ENCODE results near the gene CALHM1. TPM values are rescaled to one million over a fixed set of nuclear protein-coding genes. Genes with fewer than 3 reads are reported as not detected.

Gene CALHM1
- total and polyA plus RNA-seq, 4 donors, result not detected

DNA sequence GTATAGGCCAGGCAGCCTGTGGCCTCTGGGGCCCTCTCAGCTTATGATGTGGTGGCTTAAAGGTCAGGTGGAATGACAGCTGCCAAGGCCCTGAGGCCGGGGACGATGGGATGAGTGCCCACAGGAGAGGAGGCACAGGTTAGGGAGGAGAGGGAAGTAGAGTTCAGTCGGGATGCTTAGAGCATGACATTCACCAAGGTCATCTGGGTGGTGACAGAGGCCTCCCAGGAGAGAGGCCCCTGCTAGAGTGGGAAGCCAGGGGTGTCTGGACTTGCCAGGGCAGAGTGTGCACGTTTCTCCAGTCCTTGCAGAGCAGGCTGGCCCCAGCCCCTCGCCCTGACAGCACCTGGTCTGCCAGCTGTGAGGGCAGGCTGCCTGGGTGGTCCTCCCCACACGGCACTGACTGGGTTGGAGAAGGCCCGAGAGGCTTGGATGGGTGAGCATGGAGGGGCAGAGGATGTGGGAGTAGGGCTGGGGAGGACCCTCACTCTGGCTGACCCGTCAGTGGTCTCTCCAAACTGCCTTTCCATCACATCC lies 1.5 kb downstream of the CALHM1 start:
- TF ChIP-seq EGR1 (IDR thresholded peaks at IDR 0.05; ENCODE audit: low read depth in 2 of 2) (no peak), RAD21 (IDR thresholded peaks at IDR 0.05) (no peak), HNF4G (IDR thresholded peaks at IDR 0.05) (no peak), NR2F2 (IDR thresholded peaks at IDR 0.05) (no peak), FOXA1 (IDR thresholded peaks at IDR 0.05) (no peak), FOXA2 (IDR thresholded peaks at IDR 0.05) (no peak), HNF4A (conservative IDR thresholded peaks at IDR 0.05) (no peak), SP1 (IDR thresholded peaks at IDR 0.05) (no peak), YY1 (IDR thresholded peaks at IDR 0.05) (no peak), JUND (IDR thresholded peaks at IDR 0.05) (no peak), RXRA (IDR thresholded peaks at IDR 0.05) (no peak), TAF1 (conservative IDR thresholded peaks at IDR 0.05) (no peak), GABPA (IDR thresholded peaks at IDR 0.05 in 1 of 2, conservative IDR thresholded peaks at IDR 0.05 in 1 of 2) (no peak)
- TF ChIP-seq, protein P1, sequence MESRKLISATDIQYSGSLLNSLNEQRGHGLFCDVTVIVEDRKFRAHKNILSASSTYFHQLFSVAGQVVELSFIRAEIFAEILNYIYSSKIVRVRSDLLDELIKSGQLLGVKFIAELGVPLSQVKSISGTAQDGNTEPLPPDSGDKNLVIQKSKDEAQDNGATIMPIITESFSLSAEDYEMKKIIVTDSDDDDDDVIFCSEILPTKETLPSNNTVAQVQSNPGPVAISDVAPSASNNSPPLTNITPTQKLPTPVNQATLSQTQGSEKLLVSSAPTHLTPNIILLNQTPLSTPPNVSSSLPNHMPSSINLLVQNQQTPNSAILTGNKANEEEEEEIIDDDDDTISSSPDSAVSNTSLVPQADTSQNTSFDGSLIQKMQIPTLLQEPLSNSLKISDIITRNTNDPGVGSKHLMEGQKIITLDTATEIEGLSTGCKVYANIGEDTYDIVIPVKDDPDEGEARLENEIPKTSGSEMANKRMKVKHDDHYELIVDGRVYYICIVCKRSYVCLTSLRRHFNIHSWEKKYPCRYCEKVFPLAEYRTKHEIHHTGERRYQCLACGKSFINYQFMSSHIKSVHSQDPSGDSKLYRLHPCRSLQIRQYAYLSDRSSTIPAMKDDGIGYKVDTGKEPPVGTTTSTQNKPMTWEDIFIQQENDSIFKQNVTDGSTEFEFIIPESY (IDR thresholded peaks at IDR 0.05), result no peak
- TF ChIP-seq, protein P2, sequence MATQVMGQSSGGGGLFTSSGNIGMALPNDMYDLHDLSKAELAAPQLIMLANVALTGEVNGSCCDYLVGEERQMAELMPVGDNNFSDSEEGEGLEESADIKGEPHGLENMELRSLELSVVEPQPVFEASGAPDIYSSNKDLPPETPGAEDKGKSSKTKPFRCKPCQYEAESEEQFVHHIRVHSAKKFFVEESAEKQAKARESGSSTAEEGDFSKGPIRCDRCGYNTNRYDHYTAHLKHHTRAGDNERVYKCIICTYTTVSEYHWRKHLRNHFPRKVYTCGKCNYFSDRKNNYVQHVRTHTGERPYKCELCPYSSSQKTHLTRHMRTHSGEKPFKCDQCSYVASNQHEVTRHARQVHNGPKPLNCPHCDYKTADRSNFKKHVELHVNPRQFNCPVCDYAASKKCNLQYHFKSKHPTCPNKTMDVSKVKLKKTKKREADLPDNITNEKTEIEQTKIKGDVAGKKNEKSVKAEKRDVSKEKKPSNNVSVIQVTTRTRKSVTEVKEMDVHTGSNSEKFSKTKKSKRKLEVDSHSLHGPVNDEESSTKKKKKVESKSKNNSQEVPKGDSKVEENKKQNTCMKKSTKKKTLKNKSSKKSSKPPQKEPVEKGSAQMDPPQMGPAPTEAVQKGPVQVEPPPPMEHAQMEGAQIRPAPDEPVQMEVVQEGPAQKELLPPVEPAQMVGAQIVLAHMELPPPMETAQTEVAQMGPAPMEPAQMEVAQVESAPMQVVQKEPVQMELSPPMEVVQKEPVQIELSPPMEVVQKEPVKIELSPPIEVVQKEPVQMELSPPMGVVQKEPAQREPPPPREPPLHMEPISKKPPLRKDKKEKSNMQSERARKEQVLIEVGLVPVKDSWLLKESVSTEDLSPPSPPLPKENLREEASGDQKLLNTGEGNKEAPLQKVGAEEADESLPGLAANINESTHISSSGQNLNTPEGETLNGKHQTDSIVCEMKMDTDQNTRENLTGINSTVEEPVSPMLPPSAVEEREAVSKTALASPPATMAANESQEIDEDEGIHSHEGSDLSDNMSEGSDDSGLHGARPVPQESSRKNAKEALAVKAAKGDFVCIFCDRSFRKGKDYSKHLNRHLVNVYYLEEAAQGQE (IDR thresholded peaks at IDR 0.05), result no peak
- TF ChIP-seq, protein P3, sequence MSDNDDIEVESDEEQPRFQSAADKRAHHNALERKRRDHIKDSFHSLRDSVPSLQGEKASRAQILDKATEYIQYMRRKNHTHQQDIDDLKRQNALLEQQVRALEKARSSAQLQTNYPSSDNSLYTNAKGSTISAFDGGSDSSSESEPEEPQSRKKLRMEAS (IDR thresholded peaks at IDR 0.05), result no peak
- TF ChIP-seq, protein P4, sequence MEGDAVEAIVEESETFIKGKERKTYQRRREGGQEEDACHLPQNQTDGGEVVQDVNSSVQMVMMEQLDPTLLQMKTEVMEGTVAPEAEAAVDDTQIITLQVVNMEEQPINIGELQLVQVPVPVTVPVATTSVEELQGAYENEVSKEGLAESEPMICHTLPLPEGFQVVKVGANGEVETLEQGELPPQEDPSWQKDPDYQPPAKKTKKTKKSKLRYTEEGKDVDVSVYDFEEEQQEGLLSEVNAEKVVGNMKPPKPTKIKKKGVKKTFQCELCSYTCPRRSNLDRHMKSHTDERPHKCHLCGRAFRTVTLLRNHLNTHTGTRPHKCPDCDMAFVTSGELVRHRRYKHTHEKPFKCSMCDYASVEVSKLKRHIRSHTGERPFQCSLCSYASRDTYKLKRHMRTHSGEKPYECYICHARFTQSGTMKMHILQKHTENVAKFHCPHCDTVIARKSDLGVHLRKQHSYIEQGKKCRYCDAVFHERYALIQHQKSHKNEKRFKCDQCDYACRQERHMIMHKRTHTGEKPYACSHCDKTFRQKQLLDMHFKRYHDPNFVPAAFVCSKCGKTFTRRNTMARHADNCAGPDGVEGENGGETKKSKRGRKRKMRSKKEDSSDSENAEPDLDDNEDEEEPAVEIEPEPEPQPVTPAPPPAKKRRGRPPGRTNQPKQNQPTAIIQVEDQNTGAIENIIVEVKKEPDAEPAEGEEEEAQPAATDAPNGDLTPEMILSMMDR (IDR thresholded peaks at IDR 0.05; ENCODE audit: low read depth, low read length, missing input control), result no peak
- TF ChIP-seq, protein P5, sequence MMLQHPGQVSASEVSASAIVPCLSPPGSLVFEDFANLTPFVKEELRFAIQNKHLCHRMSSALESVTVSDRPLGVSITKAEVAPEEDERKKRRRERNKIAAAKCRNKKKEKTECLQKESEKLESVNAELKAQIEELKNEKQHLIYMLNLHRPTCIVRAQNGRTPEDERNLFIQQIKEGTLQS (IDR thresholded peaks at IDR 0.05), result no peak

More for the DNA sequence above, 1.5 kb downstream of the CALHM1 start:
- Histone ChIP-seq H3K27ac (ENCODE audit: low read depth in 1 of 2, low read length in 2 of 2) (no peak overlapping the region), H3K36me3 (ENCODE audit: control insufficient read depth in 4 of 4, insufficient read depth in 3 of 4, low read depth in 1 of 4, low read length in 3 of 4) (no peaks in the 10 kb centered on the region), H3K27me3 (ENCODE audit: control insufficient read depth in 4 of 4, insufficient read depth in 4 of 4, low read length in 3 of 4) (no peaks in the 10 kb centered on the region), H3K9ac (ENCODE audit: low read depth in 1 of 2, low read length in 2 of 2) (no peak overlapping the region), H3K4me3 (ENCODE audit: low read depth in 1 of 3, low read length in 3 of 3) (no peak overlapping the region), H3K9me3 (ENCODE audit: control insufficient read depth in 4 of 4, low read length in 3 of 4) (no peaks in the 10 kb centered on the region), H3K4me1 (ENCODE audit: control insufficient read depth in 4 of 4, insufficient read depth in 4 of 4, low read length in 3 of 4) (no peaks in the 10 kb centered on the region)
- no peak for DNase-seq (ENCODE audit: low spot score)
- WGBS, result 88% methylated on average over 8 of the region's 8 CpGs
